Kidney epithelial cell (primary cell): Measurements from ENCODE around the gene LRRC8B. TPM values are rescaled to one million over a fixed set of nuclear protein-coding genes. Genes with fewer than 3 reads are reported as not detected.

Experiments used
- DNase-seq: peaks from one replicate; pipeline ENCODE4 v3.0.0-alpha.2; 2010; ENCODE audit warnings: low read depth
- H3K27me3 ChIP-seq: 2 replicates; pipeline ENCODE4 v1.6.0; 2011; ENCODE audit warnings: low read length; ENCODE audit not compliant: control insufficient read depth, insufficient read depth
- H3K36me3 ChIP-seq: 2 replicates; pipeline ENCODE4 v1.5.1; 2011; ENCODE audit warnings: low read length; ENCODE audit not compliant: control insufficient read depth, insufficient read depth
- H3K4me3 ChIP-seq: 2 replicates; pipeline ENCODE4 v1.5.1; 2011; ENCODE audit warnings: low read depth, mild to moderate bottlenecking, control low read depth, low read length
- total RNA-seq: library from RNA; depleted of rRNA; stranded (reverse); fragments of >200 nt; gene quantifications from 2 replicates; pipeline ENCODE4 v1.2.3, GENCODE V29; 2015
- TF ChIP-seq, protein P1 (sequence below): IDR thresholded peaks from 2 replicates; pipeline ENCODE4 v1.5.1; 2011; ENCODE audit warnings: mild to moderate bottlenecking, moderate library complexity, low read length, control low read depth, inconsistent platforms; ENCODE audit not compliant: insufficient read depth, poor library complexity, severe bottlenecking

The LRRC8B gene
- total RNA-seq, 1 donor from 2014 or later: 8.9 TPM

DNA sequence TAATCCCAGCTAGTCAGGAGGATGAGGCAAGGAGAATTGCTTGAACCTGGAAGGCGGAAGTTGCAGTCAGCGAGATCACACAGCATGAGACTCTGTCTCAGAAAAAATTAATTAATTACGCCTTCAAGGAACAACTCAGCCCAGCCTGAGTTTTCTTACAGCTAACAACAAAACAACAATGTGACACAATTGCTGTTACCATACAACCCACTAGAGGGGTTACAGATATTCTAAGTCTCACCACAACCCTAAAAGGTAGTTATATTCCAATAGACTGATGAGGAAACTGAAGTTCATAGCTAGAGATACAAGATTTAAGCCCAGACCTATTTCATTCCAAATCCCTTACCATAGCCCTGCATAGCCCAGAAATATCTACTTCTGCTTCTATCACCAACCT is 105.4 kb downstream of the LRRC8B start:
- H3K36me3 ChIP-seq: no peaks in the 10 kb centered on the region
- no peak overlapping the region for H3K4me3 ChIP-seq
- TF ChIP-seq, protein P1, sequence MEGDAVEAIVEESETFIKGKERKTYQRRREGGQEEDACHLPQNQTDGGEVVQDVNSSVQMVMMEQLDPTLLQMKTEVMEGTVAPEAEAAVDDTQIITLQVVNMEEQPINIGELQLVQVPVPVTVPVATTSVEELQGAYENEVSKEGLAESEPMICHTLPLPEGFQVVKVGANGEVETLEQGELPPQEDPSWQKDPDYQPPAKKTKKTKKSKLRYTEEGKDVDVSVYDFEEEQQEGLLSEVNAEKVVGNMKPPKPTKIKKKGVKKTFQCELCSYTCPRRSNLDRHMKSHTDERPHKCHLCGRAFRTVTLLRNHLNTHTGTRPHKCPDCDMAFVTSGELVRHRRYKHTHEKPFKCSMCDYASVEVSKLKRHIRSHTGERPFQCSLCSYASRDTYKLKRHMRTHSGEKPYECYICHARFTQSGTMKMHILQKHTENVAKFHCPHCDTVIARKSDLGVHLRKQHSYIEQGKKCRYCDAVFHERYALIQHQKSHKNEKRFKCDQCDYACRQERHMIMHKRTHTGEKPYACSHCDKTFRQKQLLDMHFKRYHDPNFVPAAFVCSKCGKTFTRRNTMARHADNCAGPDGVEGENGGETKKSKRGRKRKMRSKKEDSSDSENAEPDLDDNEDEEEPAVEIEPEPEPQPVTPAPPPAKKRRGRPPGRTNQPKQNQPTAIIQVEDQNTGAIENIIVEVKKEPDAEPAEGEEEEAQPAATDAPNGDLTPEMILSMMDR: no peak
- no peak for DNase-seq
- no peaks in the 10 kb centered on the region for H3K27me3 ChIP-seq

DNA sequence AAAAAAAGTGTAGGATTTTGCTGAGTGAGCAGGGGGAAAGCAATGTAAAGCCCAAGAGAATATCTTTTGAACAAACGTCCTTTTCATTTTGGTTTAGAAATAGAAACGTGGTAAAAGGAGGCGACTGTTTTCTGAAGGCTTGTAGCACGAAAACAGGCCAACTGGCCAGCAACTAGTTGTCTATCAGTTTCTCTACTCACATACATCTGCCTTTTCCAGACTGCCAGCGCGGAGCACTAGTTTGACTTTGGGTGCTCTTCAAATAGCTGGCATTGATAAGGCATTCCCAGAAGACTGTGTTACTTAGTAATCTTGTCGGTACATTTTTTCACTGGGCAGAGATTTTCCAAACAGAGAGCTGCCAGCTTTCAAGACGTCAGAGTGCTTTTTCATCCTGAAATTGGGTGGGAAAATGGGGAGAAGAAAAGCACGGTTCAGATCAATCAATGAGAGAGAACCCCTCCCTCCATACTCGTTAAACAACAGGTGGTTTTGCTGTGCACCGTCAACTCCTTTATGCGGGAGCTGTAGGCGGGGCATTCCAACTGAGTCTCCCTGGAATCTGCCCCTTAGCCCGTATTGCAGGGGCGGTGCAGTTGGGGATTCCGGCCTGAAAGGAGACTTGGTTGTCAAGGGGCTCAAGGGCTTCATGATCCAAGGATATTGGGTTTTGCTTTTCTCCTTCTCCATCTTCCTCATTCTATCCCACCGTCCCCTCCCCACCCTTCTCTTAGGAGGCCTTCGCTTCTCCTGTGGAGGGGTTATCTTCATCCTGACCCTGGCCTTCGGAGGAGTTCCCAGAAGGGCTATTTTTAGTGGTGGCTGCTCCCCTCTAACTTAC is 107.4 kb downstream of the LRRC8B start:
- peak overlapping the region; percentile 92 for H3K4me3 ChIP-seq
- no peaks in the 10 kb centered on the region for H3K27me3 ChIP-seq
- TF ChIP-seq, protein P1: no peak
- no peak for DNase-seq
- H3K36me3 ChIP-seq: no peaks in the 10 kb centered on the region

DNA sequence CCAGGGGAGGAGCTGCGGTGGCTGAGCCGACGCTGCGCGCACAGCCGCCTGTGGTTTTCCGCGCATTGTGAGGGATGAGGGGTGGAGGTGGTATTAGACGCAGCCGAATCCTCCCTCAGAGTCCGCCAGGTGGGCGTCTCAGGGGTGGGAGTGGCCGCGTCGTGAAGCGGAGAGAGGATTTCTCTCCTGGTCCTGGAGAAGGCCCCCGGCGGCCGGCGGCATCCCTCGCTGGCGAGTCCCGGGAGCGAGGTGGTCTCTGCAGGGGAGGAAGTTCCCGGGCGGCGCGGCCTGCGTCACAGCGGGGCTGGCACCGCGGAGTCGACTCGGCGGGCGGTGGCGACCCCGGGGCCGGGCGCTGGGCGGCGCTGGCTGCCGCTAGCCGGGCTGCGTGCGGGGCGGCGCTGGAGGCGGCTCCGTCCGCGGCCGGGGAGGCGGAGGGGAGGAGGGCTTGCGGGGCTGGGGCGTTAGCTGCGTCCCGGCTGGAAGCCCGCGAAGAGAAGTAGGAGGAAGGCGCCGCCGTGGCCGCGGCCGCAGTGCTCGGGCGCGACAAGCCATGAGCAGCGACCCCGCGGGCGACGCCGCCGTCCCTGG is 108.1 kb downstream of the LRRC8B start, which contains the start of gene LRRC8C:
LRRC8C (plus strand) TSS at position 464 of the 591 bp plus-strand sequence. CDS start 53,354 bp downstream, outside the sequence.
- no peaks in the 10 kb centered on the region for H3K36me3 ChIP-seq
- DNase-seq: no peak
- TF ChIP-seq, protein P1: no peak
- peak within 1 kb of the TSS; percentile 92 for H3K4me3 ChIP-seq
- no peaks in the 10 kb centered on the region for H3K27me3 ChIP-seq

DNA sequence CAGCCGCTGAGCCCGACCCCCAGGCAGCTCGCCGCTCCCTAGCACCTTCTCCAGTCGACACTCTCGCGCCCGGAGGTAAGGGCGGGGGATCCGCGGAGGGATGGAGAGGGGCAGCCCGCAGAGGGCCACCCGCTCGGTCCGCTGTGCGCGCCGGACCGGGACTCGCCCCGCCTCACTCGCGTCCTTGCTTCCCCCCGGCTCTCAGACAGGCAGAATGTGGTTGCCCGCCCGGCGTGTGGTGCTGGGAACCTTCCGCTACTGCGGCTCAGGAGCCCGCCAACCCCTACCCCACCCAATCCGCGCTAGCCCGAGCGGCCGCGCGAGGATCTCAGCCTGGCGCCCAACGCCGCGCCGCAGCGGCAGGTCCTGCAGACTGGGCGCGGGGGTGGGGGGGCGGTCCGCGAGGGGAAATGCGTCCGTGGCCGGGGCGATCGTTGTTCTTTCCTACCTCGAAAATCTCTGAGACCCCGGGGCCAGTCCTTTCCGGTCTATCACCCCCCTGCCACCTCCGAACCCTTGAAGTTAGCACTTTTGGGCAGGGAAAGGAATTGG is 108.7 kb downstream of the LRRC8B start:
- TF ChIP-seq, protein P1: no peak
- Histone ChIP-seq H3K4me3 (peak overlapping the region; percentile 92), H3K27me3 (no peaks in the 10 kb centered on the region), H3K36me3 (no peaks in the 10 kb centered on the region)
- no peak for DNase-seq

DNA sequence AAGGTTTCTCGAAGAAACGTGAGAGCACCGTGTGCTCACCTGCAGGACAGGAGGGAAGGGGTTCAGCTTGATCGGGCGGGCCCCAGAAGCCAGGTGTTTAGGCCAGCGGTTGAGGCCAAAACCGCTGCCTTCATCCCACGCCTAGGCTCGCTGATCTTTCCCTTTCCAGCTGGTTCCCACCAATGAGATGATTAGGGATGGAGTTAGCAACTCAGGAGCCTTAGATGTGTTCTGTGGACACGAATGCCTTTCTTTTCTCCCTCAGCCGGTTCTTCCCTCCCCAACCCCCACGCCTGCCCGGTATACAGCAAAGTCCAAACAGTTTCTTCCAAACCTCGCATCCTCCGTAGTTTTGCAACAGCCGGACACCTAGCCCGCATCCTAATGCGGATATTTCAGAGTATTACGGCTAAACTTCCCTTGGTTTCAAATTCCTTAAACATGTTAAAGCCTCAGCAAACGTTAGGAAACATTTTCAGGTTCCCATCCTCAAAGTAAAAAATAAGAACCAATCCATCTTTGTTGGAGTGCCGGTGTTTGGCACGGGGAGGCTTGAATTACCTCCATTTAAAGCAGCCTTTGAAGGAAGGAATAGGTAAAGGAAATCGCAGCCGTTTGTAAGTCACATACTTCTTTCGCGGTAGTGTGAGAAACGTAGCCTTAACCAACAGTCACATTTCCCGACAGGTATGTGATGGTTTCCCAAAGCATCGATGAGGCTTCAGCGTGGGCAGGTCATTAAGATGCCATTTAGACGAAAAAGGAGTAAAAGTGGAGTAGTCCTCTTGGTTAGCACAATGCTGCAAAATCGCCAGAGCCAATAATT is 109.4 kb downstream of the LRRC8B start:
- TF ChIP-seq, protein P1: no peak
- no peak for DNase-seq
- peak overlapping the region; percentile 92 for H3K4me3 ChIP-seq
- no peaks in the 10 kb centered on the region for H3K27me3 ChIP-seq
- H3K36me3 ChIP-seq: no peaks in the 10 kb centered on the region
